Activated naive CD4-positive, alpha-beta T cell treated with anti-CD3 and anti-CD28 coated beads, Interleukin-2, amount 50 U/mL, for 24 hours (primary cell): Measurements from ENCODE around the gene AGBL5.

Source experiments
- H3K27ac Mint-ChIP-seq: one replicate; pipeline ENCODE4 v1.8.0; 2021; ENCODE audit warnings: mild to moderate bottlenecking, mixed read lengths
- H3K27me3 Mint-ChIP-seq: one replicate; pipeline ENCODE4 v1.8.0; 2021; ENCODE audit warnings: mixed read lengths
- H3K36me3 Mint-ChIP-seq: one replicate; pipeline ENCODE4 v1.8.0; 2021; ENCODE audit warnings: mixed read lengths
- H3K4me1 Mint-ChIP-seq: one replicate; pipeline ENCODE4 v1.8.0; 2021; ENCODE audit warnings: mixed read lengths
- H3K4me3 Mint-ChIP-seq: one replicate; pipeline ENCODE4 v1.8.0; 2021; ENCODE audit warnings: mild to moderate bottlenecking, mixed read lengths
- H3K9me3 Mint-ChIP-seq: one replicate; pipeline ENCODE4 v1.8.0; 2021; ENCODE audit warnings: mixed read lengths

AGBL5 gene, protein sequence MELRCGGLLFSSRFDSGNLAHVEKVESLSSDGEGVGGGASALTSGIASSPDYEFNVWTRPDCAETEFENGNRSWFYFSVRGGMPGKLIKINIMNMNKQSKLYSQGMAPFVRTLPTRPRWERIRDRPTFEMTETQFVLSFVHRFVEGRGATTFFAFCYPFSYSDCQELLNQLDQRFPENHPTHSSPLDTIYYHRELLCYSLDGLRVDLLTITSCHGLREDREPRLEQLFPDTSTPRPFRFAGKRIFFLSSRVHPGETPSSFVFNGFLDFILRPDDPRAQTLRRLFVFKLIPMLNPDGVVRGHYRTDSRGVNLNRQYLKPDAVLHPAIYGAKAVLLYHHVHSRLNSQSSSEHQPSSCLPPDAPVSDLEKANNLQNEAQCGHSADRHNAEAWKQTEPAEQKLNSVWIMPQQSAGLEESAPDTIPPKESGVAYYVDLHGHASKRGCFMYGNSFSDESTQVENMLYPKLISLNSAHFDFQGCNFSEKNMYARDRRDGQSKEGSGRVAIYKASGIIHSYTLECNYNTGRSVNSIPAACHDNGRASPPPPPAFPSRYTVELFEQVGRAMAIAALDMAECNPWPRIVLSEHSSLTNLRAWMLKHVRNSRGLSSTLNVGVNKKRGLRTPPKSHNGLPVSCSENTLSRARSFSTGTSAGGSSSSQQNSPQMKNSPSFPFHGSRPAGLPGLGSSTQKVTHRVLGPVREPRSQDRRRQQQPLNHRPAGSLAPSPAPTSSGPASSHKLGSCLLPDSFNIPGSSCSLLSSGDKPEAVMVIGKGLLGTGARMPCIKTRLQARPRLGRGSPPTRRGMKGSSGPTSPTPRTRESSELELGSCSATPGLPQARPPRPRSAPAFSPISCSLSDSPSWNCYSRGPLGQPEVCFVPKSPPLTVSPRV

DNA sequence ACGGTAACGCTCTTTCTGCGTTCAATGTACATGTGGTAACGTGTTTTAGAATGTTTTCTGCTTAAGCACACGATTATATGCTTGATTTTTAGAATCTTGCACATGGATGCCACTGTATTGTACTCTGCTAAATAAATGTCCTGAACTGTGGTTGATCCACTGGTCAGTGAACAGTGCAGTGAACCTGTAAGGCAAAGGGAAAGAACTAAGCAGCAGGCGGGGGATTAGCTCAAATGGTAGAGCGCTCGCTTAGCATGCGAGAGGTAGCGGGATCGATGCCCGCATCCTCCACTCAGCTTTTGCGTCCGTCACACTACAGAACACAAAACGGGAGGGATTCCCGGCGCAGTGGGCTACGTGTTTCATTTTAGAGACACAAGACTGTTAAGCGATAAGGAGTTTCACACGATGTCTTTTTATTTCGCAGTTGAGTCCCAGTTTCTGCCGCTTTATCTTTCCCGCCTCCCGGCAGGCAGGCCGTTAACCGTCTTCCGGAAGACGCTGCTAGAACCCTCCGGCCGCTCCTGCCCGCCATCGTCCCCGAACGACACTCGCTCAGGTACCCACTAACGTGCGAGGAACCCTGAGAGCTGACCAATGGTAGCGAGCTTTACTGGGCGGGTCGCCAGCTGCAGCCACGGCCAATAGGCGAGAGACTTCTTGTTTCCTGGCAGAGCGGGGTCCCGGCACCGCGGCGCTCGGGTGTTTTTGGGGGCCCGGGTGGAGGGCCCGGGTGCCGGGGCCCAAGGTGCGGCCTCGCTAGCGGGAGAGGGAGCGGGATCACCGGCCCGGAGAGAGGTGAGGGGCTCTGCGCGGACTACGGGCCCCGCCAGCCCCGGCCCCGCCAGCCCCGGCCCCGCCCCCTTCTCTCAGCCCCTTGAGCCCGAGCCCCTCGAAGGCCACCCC is at the start of gene AGBL5:
Gene AGBL5 (plus strand): TSS at position 673 of the 906 bp plus-strand sequence. CDS start 1,291 bp downstream, outside the sequence.
- Mint-ChIP-seq H3K9me3 (peaks cover 4% of the 10 kb centered on the region), H3K27ac (peak within 1 kb of the TSS; percentile 100), H3K36me3 (peaks cover 6% of the 10 kb centered on the region), H3K4me3 (peak within 1 kb of the TSS; percentile 97), H3K4me1 (peaks cover 10% of the 10 kb centered on the region), H3K27me3 (peaks cover 4% of the 10 kb centered on the region)

DNA sequence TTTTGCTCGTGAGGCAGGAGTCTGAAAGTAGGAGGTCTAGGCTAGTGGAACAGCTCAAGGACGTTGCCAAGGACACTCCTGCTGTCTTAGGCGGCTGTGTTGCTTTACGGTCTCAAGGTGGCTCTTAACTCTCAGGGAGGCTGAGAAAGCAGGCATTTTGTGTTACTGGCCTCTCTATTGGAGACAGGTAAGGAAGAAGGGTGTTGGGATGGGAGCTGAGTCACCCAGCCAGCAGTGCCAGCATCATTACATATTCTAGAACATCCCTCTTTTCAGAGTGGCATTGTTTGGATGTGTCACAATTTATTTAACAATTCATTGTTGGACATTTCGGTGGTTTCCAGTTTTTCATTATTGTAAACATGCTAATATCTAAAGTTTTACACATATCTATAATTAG is 49.5 kb upstream of the AGBL5 start:
- Mint-ChIP-seq H3K4me3 (no peak overlapping the region), H3K4me1 (no peaks in the 10 kb centered on the region), H3K27me3 (no peaks in the 10 kb centered on the region)

DNA sequence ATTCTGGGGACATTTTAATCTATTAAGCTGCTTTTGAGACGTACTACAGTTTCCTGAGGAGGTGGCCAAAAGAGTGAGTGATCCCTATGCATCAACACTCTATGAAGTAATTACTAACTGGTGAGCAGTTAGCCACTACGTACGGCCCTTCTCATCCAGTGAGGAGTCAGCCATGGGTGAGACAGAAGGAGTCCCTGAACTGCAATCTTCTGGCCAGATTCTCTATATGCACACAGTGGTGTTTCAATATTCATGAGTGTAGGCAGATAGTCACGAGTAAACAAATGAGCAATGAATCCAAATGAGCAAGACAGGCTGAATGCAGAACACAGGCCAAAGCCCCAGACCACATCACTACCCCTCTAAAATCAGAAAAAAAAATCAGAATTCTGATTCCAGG is 48.5 kb upstream of the AGBL5 start:
- H3K27ac Mint-ChIP-seq: no peak overlapping the region
- H3K27me3 Mint-ChIP-seq: no peaks in the 10 kb centered on the region
- H3K4me3 Mint-ChIP-seq: no peak overlapping the region
- no peaks in the 10 kb centered on the region for H3K4me1 Mint-ChIP-seq
- H3K36me3 Mint-ChIP-seq: no peaks in the 10 kb centered on the region
- no peaks in the 10 kb centered on the region for H3K9me3 Mint-ChIP-seq

More for the DNA sequence above, 49.5 kb upstream of the AGBL5 start:
- H3K27ac Mint-ChIP-seq: no peak overlapping the region
- no peaks in the 10 kb centered on the region for H3K36me3 Mint-ChIP-seq
- H3K9me3 Mint-ChIP-seq: no peaks in the 10 kb centered on the region

DNA sequence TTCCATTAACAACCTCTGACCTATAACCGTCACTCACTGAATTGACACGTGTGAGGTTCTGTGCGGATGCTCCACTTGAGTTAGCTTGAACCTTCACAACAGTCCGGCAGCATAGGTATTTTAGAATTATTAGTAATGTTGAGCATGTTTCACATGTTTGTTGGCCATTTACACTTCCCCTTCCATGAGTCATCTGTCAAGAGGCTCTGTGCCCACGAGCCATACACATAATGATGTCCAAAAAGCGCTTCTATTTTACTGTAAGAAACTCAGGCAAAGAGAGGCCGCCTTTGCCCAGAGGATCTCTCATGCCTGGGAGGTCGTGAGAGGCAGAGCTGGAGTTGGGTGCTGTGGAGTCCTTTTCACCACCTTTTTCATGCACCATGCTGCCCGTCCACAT is 47.6 kb upstream of the AGBL5 start:
- no peak overlapping the region for H3K4me3 Mint-ChIP-seq
- H3K4me1 Mint-ChIP-seq: no peaks in the 10 kb centered on the region
- no peaks in the 10 kb centered on the region for H3K27me3 Mint-ChIP-seq
- H3K36me3 Mint-ChIP-seq: no peaks in the 10 kb centered on the region
- no peaks in the 10 kb centered on the region for H3K9me3 Mint-ChIP-seq
- H3K27ac Mint-ChIP-seq: no peak overlapping the region

DNA sequence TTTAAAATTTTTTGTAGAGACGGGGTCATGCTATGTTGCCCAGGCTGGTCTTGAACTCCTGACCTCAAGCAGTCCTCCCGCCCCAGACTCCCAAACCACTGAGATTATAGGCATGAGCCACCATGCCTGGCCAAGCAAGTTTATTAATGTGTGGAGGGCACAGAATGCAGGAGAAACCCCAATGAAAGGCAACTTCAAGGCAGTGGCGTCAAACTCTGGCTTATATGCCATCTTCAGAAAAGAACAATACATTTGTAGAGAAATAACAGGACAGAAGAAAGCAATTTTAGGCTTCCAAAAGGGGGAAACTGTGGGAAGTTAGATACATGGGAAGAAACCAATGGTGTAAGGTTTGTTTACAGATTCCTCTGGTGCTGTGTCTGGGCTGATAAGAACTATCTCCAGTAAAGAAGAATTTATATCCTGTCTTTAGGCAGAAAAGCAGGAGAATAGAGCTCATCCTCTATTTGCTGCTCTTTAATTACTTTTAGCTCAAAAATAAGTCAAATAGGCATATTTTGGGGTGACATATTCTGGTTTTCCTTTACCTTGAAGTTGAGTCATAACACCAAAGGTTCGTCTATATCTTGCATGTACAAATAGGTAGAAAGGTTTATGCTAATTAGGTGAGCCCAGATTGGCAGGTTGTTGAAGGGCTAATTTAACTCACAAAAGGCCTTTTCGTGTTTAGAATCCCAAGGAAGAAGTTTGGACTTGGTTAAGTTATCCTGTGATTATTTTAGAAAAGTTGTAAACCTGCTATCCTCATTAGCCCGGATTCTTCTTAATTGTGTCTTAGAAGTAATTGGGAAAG is 44.7 kb upstream of the AGBL5 start:
- Mint-ChIP-seq H3K4me3 (no peak overlapping the region), H3K36me3 (peaks cover 1% of the 10 kb centered on the region), H3K4me1 (peaks cover 6% of the 10 kb centered on the region), H3K27me3 (no peaks in the 10 kb centered on the region), H3K9me3 (no peaks in the 10 kb centered on the region), H3K27ac (no peak overlapping the region)

DNA sequence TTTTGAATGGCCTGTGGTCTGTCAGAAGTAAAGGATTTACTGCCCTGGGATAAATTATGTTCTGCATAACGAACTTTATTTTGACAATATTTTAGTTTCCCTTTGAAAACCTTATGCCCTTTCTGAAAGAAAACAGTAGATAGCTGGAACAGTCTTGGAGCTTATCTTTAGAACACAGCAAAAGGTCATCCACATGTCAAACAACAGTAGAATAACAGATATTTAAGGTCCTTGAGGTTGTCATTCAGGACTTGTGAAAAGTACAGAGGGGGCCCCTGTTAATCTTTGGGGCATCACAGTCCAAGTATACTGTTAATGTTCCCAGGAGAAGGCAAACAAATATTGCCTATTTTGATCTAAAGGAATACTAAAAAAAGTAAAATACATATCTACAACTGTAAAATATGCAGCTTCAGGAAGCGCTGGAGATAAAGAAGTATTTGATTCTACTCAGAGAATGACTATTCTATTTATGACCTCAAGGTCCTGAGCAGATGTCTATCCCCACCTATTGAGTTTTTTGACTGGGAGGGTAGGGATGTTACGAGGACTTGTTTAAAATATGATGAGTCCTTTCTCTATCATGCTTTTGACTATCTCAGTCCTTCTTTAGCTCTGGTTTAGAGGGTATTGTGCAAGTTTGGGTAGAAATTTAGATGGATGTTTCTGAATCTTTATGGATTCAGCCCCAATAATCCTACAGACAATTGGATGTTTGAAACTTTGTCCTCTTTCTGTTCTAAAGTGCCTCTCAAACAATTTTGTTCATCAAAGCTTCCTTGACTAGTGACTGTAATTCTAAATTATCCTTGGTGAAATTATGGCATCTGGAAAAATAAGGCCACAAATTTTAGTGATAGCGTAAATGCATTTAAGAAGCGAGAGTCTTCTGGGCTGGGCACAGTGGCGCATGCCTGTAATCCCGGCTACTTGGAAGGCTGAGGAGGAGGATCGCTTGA is 43.8 kb upstream of the AGBL5 start:
- no peak overlapping the region for H3K27ac Mint-ChIP-seq
- peaks cover 1% of the 10 kb centered on the region for H3K36me3 Mint-ChIP-seq
- H3K9me3 Mint-ChIP-seq: no peaks in the 10 kb centered on the region
- no peaks in the 10 kb centered on the region for H3K27me3 Mint-ChIP-seq
- peaks cover 6% of the 10 kb centered on the region for H3K4me1 Mint-ChIP-seq
- H3K4me3 Mint-ChIP-seq: no peak overlapping the region

DNA sequence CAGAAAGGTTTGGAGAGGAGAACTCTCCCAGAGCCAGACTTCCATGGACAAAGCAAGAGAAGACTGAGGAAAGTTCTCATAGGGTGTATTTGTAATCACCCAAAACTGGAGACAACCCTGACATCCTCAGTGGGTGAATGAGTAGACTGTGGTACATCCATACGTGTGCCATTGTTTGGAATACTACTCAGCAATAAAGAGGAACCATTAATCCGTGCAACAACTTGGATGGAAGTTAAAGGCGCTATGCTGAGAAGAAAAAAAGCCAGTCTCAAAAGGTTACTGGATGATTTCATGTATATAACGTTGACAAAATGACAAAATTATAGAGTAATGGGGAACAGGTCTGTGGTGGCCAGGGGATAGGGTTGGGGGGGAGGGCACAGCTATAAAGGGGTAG is 42.8 kb upstream of the AGBL5 start:
- H3K36me3 Mint-ChIP-seq: peaks cover 1% of the 10 kb centered on the region
- H3K4me1 Mint-ChIP-seq: peaks cover 6% of the 10 kb centered on the region
- no peak overlapping the region for H3K4me3 Mint-ChIP-seq
- H3K27ac Mint-ChIP-seq: no peak overlapping the region
- H3K27me3 Mint-ChIP-seq: no peaks in the 10 kb centered on the region
- no peaks in the 10 kb centered on the region for H3K9me3 Mint-ChIP-seq

DNA sequence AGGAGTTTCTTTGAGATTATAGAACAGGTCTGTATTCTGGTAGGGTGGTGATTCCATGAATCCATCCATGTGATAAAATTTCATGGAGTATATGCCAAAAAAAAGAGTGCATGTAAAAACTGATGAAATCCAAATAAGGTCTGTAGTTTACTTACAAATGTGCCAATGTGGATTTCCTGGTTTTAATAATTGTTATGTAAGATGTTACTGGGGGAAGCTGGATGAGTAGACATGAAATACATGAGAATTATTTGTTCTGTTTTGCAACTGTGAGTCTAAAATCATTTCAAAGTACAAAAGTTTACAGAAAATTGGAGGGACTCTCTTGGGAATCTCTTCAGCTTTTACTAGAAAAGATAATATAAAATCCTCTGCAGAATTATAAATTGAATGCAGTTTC is 42.4 kb upstream of the AGBL5 start:
- Mint-ChIP-seq H3K9me3 (no peaks in the 10 kb centered on the region), H3K27me3 (no peaks in the 10 kb centered on the region), H3K4me3 (no peak overlapping the region), H3K36me3 (peaks cover 1% of the 10 kb centered on the region), H3K27ac (no peak overlapping the region), H3K4me1 (peaks cover 6% of the 10 kb centered on the region)

DNA sequence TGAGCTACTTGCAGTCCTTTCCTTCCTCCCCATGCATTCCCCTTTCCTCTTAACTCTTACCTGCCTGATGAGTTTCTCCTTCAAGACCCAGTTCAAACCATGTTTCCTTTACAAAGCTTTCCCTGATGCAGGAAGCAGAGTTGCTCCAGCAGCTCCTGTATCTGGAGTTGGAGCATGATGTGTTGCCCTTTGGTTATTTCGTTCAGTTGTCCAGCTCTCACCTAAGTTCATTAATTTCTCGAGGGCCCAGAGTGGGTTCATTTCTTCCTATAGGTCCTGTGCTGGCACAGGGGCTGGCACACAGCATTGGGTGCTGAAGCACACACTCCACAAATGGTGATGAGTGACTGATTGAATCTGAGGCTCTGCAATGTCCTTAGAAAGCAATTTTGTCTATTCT is 41.8 kb upstream of the AGBL5 start:
- Mint-ChIP-seq H3K4me1 (peaks cover 6% of the 10 kb centered on the region), H3K36me3 (peaks cover 1% of the 10 kb centered on the region), H3K27ac (no peak overlapping the region), H3K27me3 (no peaks in the 10 kb centered on the region), H3K9me3 (no peaks in the 10 kb centered on the region), H3K4me3 (no peak overlapping the region)

DNA sequence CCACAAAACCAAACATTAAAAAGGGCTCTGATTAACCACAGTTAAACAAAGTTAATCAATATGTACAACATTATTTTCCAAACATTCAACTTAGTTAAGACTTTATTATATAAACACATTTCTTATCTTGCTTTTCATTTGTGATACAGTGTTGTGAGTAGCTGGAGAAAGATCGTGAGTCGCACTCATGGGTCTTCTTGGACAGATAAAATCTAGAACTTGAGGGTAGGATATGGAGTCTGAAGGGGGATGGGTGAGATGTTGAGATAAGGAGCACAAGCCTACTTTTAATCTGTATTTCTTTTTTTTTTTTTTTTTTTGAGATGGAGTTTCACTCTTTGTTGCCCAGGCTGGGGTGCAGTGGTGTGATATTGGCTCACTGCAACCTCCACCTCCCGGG is 41.3 kb upstream of the AGBL5 start:
- Mint-ChIP-seq H3K9me3 (no peaks in the 10 kb centered on the region), H3K27ac (no peak overlapping the region), H3K27me3 (no peaks in the 10 kb centered on the region), H3K4me1 (peaks cover 6% of the 10 kb centered on the region), H3K36me3 (peaks cover 1% of the 10 kb centered on the region), H3K4me3 (no peak overlapping the region)

DNA sequence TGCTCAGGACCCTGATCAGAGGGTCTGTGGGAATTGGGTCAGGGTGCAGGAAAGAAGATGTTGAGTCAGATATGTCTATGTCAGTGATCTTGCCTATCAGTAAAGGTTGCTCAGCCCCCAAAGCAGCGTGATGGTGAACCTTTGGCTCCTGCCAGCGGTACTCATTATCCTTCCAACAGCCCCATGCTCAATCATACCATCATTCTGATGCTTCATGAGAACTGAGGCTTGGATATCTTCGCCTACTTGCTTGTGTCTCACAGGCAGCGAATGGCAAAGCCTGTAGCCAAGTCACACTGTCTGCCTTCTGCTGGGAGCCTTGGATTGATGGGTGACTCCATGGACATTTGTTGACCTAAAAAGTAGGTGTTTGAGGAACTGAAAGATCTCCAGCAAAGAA is 37.7 kb upstream of the AGBL5 start:
- Mint-ChIP-seq H3K9me3 (no peaks in the 10 kb centered on the region), H3K27me3 (no peaks in the 10 kb centered on the region), H3K36me3 (peaks cover 1% of the 10 kb centered on the region), H3K27ac (no peak overlapping the region), H3K4me3 (no peak overlapping the region), H3K4me1 (peaks cover 6% of the 10 kb centered on the region)

DNA sequence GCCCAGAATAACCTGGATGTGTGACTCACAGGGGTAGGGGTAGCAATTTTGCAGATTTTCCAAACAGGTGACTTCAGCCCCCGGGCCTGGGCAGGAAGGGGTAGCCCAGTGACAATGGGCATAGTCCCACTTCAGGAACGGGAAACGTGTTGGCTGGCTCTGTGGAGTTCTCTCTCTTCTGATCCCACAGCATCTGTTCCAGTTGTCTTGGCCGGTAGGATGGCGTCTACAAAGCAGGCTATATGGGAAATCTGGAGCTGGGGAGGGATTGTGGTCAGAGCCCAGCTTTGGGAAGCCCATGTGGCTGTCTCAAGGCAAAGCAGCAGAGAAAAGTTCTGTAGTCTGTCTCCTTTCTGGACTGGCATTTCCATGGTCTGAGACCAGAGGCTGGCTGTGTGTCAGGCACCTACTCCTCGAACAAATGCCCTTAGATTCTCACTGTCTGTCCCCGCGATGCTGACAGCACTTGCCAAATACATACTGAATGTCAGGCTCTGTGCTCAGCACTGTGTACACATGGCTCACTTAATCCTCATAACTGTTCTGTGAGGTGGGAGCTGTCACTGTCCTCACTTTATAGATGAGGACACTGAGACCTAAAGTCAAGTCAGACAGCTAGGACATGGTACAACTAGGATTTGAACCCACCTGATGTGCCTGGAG is 36.6 kb upstream of the AGBL5 start:
- no peak overlapping the region for H3K4me3 Mint-ChIP-seq
- no peaks in the 10 kb centered on the region for H3K27me3 Mint-ChIP-seq
- no peak overlapping the region for H3K27ac Mint-ChIP-seq
- H3K4me1 Mint-ChIP-seq: peaks cover 4% of the 10 kb centered on the region
- no peaks in the 10 kb centered on the region for H3K9me3 Mint-ChIP-seq
- H3K36me3 Mint-ChIP-seq: peaks cover 1% of the 10 kb centered on the region

DNA sequence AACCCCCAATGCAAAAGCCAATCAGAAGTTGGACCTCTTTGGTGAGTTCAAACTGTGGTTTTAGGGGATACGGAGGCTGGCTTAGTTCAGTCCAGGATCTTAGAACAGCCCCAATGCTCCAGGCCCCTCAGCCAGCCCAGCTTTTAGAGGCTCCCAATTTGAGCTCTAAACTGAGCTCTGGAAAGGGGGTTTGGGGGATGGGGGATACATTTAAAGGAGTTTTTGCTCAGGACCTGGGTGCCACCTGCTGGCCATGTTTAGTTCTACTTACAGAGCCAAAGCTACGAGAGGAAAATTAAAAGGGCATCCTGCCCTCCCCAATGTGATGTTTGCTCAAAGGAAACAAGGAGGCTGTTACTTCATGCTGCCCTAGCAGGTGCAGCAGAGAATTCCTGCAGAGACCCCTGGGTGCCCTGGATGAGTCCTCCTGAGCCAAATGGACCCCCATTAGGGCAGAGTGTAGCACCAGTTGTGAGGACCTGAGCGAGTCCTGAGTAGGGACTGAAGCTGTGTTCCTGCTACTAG is 34.6 kb upstream of the AGBL5 start:
- no peak overlapping the region for H3K27ac Mint-ChIP-seq
- no peaks in the 10 kb centered on the region for H3K4me1 Mint-ChIP-seq
- H3K27me3 Mint-ChIP-seq: no peaks in the 10 kb centered on the region
- H3K9me3 Mint-ChIP-seq: no peaks in the 10 kb centered on the region
- no peaks in the 10 kb centered on the region for H3K36me3 Mint-ChIP-seq
- H3K4me3 Mint-ChIP-seq: no peak overlapping the region
